Liver (tissue), 3 donors: ENCODE measurements around the gene IL13.

ENCODE experiments used
- FOXA1 ChIP-seq: IDR thresholded peaks from 2 replicates; pipeline ENCODE4 v1.6.1; 2016; ENCODE audit warnings: antibody characterized with exemption
- JUND ChIP-seq, 2 donors: IDR thresholded peaks; 2 replicates each; pipeline ENCODE4 v1.6.1; 2016; ENCODE audit warnings: antibody characterized with exemption in 2 of 2
- RAD21 ChIP-seq, 2 donors: IDR thresholded peaks; 2 replicates each; pipeline ENCODE4 v1.6.1; 2016; ENCODE audit warnings: antibody characterized with exemption in 2 of 2, mild to moderate bottlenecking in 2 of 2
- SP1 ChIP-seq: IDR thresholded peaks from 2 replicates; pipeline ENCODE4 v1.6.1; 2018; ENCODE audit warnings: antibody characterized with exemption, mild to moderate bottlenecking
- TAF1 ChIP-seq: conservative IDR thresholded peaks from 2 replicates; pipeline ENCODE4 v1.6.1; 2016; ENCODE audit warnings: antibody characterized with exemption, mild to moderate bottlenecking
- YY1 ChIP-seq: IDR thresholded peaks from 2 replicates; pipeline ENCODE4 v1.6.1; 2016; ENCODE audit warnings: antibody characterized with exemption, mild to moderate bottlenecking
- TF ChIP-seq, protein P1 (sequence below): fragments of 150-350 bp; IDR thresholded peaks from 2 replicates; pipeline ENCODE4 v1.5.1; 2017; ENCODE audit warnings: improper control_type of control experiment, low read depth, low read length; ENCODE audit not compliant: missing input control
- TF ChIP-seq, protein P2 (sequence below): IDR thresholded peaks from 2 replicates; pipeline ENCODE4 v1.6.1; 2016; ENCODE audit warnings: antibody characterized with exemption
- TF ChIP-seq, protein P3 (sequence below): IDR thresholded peaks from 2 replicates; pipeline ENCODE4 v1.6.1; 2016; ENCODE audit warnings: antibody characterized with exemption
- TF ChIP-seq, protein P4 (sequence below): IDR thresholded peaks from 2 replicates; pipeline ENCODE4 v1.6.1; 2016; ENCODE audit warnings: antibody characterized with exemption, mild to moderate bottlenecking
- donor health status: healthy.
- donor health status: healthy.

DNA sequence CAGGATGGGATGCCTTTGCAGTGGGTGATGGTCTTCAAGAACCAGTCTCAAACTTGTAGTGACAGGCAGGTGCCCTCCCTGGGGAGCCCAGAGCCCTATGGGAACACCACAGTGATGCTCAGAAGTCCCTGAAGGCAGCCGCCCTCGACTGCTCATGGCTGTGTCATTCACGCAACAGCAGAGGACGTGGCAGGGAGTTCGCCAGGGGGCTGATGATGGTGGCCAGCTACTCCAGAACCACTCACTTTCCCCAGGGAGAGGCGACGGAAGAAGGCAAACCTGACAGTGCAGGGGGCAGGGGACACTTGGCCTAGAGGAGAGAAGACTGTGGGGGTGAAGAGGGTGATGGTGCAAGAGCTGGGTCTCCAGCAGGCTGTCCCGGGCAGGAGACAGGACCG lies 4.0 kb downstream of the IL13 start:
- TF ChIP-seq, protein P1, sequence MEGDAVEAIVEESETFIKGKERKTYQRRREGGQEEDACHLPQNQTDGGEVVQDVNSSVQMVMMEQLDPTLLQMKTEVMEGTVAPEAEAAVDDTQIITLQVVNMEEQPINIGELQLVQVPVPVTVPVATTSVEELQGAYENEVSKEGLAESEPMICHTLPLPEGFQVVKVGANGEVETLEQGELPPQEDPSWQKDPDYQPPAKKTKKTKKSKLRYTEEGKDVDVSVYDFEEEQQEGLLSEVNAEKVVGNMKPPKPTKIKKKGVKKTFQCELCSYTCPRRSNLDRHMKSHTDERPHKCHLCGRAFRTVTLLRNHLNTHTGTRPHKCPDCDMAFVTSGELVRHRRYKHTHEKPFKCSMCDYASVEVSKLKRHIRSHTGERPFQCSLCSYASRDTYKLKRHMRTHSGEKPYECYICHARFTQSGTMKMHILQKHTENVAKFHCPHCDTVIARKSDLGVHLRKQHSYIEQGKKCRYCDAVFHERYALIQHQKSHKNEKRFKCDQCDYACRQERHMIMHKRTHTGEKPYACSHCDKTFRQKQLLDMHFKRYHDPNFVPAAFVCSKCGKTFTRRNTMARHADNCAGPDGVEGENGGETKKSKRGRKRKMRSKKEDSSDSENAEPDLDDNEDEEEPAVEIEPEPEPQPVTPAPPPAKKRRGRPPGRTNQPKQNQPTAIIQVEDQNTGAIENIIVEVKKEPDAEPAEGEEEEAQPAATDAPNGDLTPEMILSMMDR = no peak
- TF ChIP-seq, protein P2, sequence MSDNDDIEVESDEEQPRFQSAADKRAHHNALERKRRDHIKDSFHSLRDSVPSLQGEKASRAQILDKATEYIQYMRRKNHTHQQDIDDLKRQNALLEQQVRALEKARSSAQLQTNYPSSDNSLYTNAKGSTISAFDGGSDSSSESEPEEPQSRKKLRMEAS = no peak
- TF ChIP-seq YY1 (no peak), JUND (IDR thresholded peaks at IDR 0.05) (no peak), TAF1 (no peak), FOXA1 (no peak), RAD21 (IDR thresholded peaks at IDR 0.05) (no peak), SP1 (no peak)
- TF ChIP-seq, protein P3, sequence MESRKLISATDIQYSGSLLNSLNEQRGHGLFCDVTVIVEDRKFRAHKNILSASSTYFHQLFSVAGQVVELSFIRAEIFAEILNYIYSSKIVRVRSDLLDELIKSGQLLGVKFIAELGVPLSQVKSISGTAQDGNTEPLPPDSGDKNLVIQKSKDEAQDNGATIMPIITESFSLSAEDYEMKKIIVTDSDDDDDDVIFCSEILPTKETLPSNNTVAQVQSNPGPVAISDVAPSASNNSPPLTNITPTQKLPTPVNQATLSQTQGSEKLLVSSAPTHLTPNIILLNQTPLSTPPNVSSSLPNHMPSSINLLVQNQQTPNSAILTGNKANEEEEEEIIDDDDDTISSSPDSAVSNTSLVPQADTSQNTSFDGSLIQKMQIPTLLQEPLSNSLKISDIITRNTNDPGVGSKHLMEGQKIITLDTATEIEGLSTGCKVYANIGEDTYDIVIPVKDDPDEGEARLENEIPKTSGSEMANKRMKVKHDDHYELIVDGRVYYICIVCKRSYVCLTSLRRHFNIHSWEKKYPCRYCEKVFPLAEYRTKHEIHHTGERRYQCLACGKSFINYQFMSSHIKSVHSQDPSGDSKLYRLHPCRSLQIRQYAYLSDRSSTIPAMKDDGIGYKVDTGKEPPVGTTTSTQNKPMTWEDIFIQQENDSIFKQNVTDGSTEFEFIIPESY = no peak
- TF ChIP-seq, protein P4, sequence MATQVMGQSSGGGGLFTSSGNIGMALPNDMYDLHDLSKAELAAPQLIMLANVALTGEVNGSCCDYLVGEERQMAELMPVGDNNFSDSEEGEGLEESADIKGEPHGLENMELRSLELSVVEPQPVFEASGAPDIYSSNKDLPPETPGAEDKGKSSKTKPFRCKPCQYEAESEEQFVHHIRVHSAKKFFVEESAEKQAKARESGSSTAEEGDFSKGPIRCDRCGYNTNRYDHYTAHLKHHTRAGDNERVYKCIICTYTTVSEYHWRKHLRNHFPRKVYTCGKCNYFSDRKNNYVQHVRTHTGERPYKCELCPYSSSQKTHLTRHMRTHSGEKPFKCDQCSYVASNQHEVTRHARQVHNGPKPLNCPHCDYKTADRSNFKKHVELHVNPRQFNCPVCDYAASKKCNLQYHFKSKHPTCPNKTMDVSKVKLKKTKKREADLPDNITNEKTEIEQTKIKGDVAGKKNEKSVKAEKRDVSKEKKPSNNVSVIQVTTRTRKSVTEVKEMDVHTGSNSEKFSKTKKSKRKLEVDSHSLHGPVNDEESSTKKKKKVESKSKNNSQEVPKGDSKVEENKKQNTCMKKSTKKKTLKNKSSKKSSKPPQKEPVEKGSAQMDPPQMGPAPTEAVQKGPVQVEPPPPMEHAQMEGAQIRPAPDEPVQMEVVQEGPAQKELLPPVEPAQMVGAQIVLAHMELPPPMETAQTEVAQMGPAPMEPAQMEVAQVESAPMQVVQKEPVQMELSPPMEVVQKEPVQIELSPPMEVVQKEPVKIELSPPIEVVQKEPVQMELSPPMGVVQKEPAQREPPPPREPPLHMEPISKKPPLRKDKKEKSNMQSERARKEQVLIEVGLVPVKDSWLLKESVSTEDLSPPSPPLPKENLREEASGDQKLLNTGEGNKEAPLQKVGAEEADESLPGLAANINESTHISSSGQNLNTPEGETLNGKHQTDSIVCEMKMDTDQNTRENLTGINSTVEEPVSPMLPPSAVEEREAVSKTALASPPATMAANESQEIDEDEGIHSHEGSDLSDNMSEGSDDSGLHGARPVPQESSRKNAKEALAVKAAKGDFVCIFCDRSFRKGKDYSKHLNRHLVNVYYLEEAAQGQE = no peak
